Suprapubic skin (tissue), 4 donors: ENCODE data around the gene LLGL1. TPM values are rescaled to one million over a fixed set of nuclear protein-coding genes. Genes with fewer than 3 reads are reported as not detected.
A peak's percentile ranks its signal among the peaks of the same experiment; 100 is the strongest.

Experiments
- DNase-seq, 2 donors: peaks; one replicate each; pipeline ENCODE4 v3.0.0-alpha.2; 2019; ENCODE audit warnings: low spot score in 2 of 2
- H3K27ac ChIP-seq: fragments of 200-600 bp; sonication (generic); one replicate; pipeline ENCODE4 v1.5.1; 2019
- H3K27me3 ChIP-seq: fragments of 200-600 bp; sonication (generic); one replicate; pipeline ENCODE4 v1.5.1; 2019
- H3K36me3 ChIP-seq: fragments of 200-600 bp; sonication (generic); one replicate; pipeline ENCODE4 v1.5.1; 2019
- H3K4me1 ChIP-seq: fragments of 200-600 bp; sonication (generic); one replicate; pipeline ENCODE4 v1.5.1; 2019
- H3K4me3 ChIP-seq: fragments of 200-600 bp; sonication (generic); one replicate; pipeline ENCODE4 v1.5.1; 2019; ENCODE audit warnings: mild to moderate bottlenecking
- H3K9me3 ChIP-seq: fragments of 200-600 bp; sonication (generic); one replicate; pipeline ENCODE4 v1.5.1; 2019
- EP300 ChIP-seq: sonication (generic); formaldehyde crosslinking; IDR thresholded peaks from one replicate; pipeline ENCODE4 v1.6.1; 2017; ENCODE audit warnings: antibody characterized with exemption
- POLR2A ChIP-seq, 2 donors: fragments of 450-650 bp; IDR thresholded peaks; one replicate each; pipeline ENCODE4 v1.6.1; 2017; ENCODE audit warnings: antibody characterized with exemption in 2 of 2, mild to moderate bottlenecking in 2 of 2, moderate library complexity in 2 of 2
- POLR2AphosphoS5 ChIP-seq, 3 donors: sonication (generic); formaldehyde crosslinking; IDR thresholded peaks; one replicate each; pipeline ENCODE4 v1.6.1; 2017; ENCODE audit warnings: antibody characterized with exemption in 3 of 3
- WGBS: methylation state at CpG from one replicate; pipeline ENCODE4 v1.1.5; 2018; 5-methylcytosine and 5-hydroxymethylcytosine counted together
- total RNA-seq, 4 donors: library from RNA; depleted of rRNA; stranded (reverse); fragments of >200 nt; gene quantifications; one replicate each; pipeline ENCODE4 v1.1.0, GENCODE V29; 2016
- TF ChIP-seq, protein P1 (sequence below), 2 donors: fragments of 200-600 bp in 1 of 2; fragments of 450-650 bp in 1 of 2; sonication (generic) in 1 of 2; IDR thresholded peaks; one replicate each; pipeline ENCODE4 v1.5.1; 2016 to 2019; ENCODE audit warnings: antibody characterized with exemption in 2 of 2, mild to moderate bottlenecking in 1 of 2, moderate library complexity in 1 of 2

LLGL1 gene
- total RNA-seq, 4 donors from 2014 or later: 27.7 to 37.1 (median 32.8) TPM

DNA sequence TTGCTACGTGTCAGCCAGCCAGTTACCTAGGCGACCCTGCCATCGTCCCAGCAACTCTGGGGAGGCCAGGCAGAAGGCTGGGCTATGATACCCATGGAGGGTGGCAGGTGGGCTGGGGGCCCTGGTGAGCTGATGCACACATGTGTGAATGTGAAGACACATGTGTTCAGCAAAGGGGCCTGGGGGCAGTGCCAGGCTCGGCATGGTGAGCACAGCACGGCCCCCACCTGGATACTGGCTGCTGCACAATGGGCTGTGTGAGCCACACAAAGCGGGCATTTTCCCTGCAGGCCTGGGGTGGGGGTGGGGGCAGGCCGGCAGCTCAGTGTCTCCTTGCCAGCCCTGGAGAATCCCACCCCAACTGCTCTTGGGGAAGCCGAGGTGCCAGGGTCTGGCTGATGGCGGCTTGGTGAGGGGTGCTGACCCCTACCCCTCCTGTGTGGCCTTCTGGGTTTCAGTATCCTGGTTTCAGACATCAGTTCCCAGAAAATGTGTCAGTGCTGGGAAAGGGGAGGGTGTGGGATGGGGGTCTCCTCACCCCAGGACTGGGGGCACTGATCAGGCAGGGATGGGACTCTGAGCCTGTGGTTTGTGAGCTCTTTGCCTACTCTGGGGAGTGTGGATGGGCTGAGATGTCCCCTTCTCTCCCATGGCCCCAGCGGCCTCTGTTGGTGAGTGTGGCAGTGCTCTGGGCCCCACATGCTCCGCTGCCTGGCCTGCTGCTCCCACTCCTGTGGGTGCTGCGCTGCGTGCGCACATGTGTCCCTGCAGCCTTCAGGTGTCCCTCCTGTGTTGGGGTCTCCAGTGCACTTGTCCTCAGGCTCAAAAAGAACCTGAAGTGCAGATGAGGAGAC is 5.1 kb downstream of the LLGL1 start:
- WGBS: 78% methylated on average over 5 of the region's 14 CpGs

DNA sequence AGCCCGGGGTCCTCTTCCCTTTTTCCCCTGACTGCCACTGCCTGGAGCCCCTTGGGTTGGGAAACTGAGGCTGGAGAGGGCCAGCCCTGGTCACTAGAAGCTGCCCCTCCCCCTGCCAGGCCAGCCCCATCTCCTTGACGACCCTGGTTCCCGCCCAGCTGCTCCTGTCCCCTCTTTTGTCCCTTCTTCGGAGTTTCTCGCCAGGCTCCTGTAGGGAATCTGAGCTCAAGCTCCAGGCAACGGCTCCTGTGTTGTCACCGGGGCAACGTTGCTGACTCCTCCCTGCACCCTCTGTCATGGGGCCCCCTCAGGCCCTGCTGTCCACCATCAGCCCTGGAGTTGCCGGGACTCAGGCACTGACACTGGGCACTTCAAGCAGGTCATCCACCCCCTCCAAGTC is 5.7 kb downstream of the LLGL1 start:
- 60% methylated on average over 7 of the region's 9 CpGs for WGBS
- Histone ChIP-seq H3K4me1 (peaks cover 23% of the 10 kb centered on the region), H3K4me3 (no peak overlapping the region), H3K27me3 (no peaks in the 10 kb centered on the region), H3K27ac (no peak overlapping the region), H3K36me3 (peaks cover 32% of the 10 kb centered on the region), H3K9me3 (no peaks in the 10 kb centered on the region)
- TF ChIP-seq, protein P1, sequence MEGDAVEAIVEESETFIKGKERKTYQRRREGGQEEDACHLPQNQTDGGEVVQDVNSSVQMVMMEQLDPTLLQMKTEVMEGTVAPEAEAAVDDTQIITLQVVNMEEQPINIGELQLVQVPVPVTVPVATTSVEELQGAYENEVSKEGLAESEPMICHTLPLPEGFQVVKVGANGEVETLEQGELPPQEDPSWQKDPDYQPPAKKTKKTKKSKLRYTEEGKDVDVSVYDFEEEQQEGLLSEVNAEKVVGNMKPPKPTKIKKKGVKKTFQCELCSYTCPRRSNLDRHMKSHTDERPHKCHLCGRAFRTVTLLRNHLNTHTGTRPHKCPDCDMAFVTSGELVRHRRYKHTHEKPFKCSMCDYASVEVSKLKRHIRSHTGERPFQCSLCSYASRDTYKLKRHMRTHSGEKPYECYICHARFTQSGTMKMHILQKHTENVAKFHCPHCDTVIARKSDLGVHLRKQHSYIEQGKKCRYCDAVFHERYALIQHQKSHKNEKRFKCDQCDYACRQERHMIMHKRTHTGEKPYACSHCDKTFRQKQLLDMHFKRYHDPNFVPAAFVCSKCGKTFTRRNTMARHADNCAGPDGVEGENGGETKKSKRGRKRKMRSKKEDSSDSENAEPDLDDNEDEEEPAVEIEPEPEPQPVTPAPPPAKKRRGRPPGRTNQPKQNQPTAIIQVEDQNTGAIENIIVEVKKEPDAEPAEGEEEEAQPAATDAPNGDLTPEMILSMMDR (IDR thresholded peaks at IDR 0.05): no peak
- TF ChIP-seq POLR2AphosphoS5 (IDR thresholded peaks at IDR 0.05) (no peak), POLR2A (IDR thresholded peaks at IDR 0.05) (no peak), EP300 (no peak)
- no peak for DNase-seq

More for the DNA sequence above, 5.1 kb downstream of the LLGL1 start:
- Histone ChIP-seq H3K4me3 (no peak overlapping the region), H3K36me3 (peaks cover 30% of the 10 kb centered on the region), H3K27me3 (no peaks in the 10 kb centered on the region), H3K4me1 (peaks cover 20% of the 10 kb centered on the region), H3K9me3 (no peaks in the 10 kb centered on the region), H3K27ac (no peak overlapping the region)
- DNase-seq: no peak
- TF ChIP-seq EP300 (no peak), POLR2AphosphoS5 (IDR thresholded peaks at IDR 0.05) (no peak), POLR2A (IDR thresholded peaks at IDR 0.05) (no peak)
- TF ChIP-seq, protein P1 (IDR thresholded peaks at IDR 0.05): no peak

DNA sequence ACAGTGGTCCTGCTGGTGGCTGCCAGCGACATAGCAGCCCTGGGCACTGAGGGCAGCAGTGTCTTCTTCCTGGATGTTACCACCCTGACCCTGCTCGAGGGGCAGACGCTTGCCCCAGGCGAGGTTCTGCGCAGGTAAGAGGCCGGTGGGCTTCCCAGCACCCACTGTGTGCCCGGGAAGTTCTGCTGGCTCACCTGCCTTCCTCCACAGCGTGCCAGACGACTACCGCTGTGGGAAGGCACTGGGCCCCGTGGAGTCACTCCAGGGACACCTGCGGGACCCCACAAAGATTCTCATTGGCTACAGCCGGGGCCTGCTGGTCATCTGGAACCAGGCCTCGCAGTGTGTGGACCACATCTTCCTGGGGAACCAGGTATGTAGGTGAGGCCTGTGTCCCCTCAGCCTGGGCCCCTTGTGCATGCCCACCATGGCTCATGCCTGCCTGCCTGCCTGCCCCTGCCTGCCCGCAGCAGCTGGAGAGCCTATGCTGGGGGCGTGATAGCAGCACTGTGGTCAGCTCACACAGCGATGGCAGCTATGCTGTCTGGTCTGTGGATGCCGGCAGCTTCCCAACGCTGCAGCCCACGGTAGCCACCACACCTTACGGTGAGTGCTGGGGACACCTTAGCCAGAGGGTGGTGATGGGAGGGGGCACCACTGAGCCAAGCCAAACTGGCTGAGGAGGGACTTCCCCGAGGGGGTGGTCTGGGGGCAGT is 8.5 kb downstream of the LLGL1 start:
- H3K27me3 ChIP-seq: no peaks in the 10 kb centered on the region
- WGBS: 100% methylated on average over 1 of the region's 22 CpGs
- DNase-seq: no peak
- no peaks in the 10 kb centered on the region for H3K9me3 ChIP-seq
- no peak overlapping the region for H3K27ac ChIP-seq
- TF ChIP-seq POLR2AphosphoS5 (IDR thresholded peaks at IDR 0.05) (no peak), EP300 (no peak)
- TF ChIP-seq, protein P1 (IDR thresholded peaks at IDR 0.05): no peak
- H3K36me3 ChIP-seq: peaks cover 51% of the 10 kb centered on the region
- H3K4me1 ChIP-seq: peaks cover 15% of the 10 kb centered on the region
- no peak overlapping the region for H3K4me3 ChIP-seq

DNA sequence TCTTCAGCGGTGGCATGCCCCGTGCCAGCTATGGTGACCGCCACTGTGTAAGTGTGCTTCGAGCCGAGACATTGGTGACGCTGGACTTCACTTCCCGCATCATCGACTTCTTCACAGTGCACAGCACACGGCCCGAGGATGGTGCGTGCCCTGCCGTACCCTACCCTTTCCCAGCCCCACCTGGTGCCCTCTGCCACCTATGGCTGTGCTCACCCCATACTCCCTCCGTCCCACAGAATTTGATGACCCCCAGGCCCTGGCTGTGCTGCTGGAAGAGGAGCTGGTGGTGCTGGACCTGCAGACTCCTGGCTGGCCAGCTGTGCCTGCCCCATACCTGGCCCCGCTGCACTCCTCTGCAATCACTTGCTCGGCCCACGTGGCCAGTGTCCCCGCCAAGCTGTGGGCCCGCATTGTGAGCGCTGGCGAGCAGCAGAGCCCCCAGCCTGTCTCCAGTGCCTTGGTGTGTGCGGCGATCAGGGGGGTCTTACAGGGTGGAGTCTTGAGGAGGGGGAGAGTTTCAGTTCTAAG is 9.5 kb downstream of the LLGL1 start:
- H3K36me3 ChIP-seq: peaks cover 56% of the 10 kb centered on the region
- H3K27ac ChIP-seq: peak overlapping the region; percentile 55
- no peak overlapping the region for H3K4me3 ChIP-seq
- WGBS: 91% methylated on average over 15 of the region's 22 CpGs
- H3K27me3 ChIP-seq: no peaks in the 10 kb centered on the region
- peaks cover 15% of the 10 kb centered on the region for H3K4me1 ChIP-seq
- no peaks in the 10 kb centered on the region for H3K9me3 ChIP-seq
- TF ChIP-seq, protein P1 (IDR thresholded peaks at IDR 0.05): no peak
- TF ChIP-seq POLR2AphosphoS5 (IDR thresholded peaks at IDR 0.05): no peak
- no peak for TF ChIP-seq EP300
- no peak for TF ChIP-seq POLR2A (IDR thresholded peaks at IDR 0.05)
- DNase-seq: peak in 1 of 2 donors; percentile 48
